HEK293T (cell line): ENCODE results near the gene MAPK8IP3.

Source experiments
- CTCF ChIA-PET: fragments of 350-600 bp; formaldehyde crosslinking; extraction: SDS; loops from one replicate; lab custom pipeline; 2021; ENCODE audit warnings: antibody characterized with exemption, inconsistent platforms; lab: Yijun Ruan, JAX
- POLR2A ChIA-PET: fragments of 350-600 bp; formaldehyde crosslinking; extraction: SDS; loops from one replicate; lab custom pipeline; 2020; ENCODE audit warnings: antibody characterized with exemption, inconsistent platforms; lab: Yijun Ruan, JAX
- DNase-seq: peaks from one replicate; pipeline ENCODE4 v3.0.0; 2012; ENCODE audit warnings: mixed read lengths; ENCODE audit errors: extremely low spot score
- ARNT ChIP-seq: fragments of 450-650 bp; IDR thresholded peaks from 2 replicates; pipeline ENCODE4 v1.6.1; 2017; ENCODE audit warnings: mild to moderate bottlenecking
- BHLHE40 ChIP-seq: fragments of 450-650 bp; IDR thresholded peaks from 2 replicates; pipeline ENCODE4 v1.6.1; 2016; ENCODE audit warnings: mild to moderate bottlenecking, moderate library complexity, borderline replicate concordance
- CTBP1 ChIP-seq: fragments of 450-650 bp; IDR thresholded peaks from 2 replicates; pipeline ENCODE4 v1.6.1; 2016; ENCODE audit warnings: borderline replicate concordance
- ELF4 ChIP-seq: fragments of 450-650 bp; IDR thresholded peaks from 2 replicates; pipeline ENCODE4 v1.6.1; 2017; ENCODE audit warnings: antibody characterized with exemption
- FOXA1 ChIP-seq: fragments of 450-650 bp; IDR thresholded peaks from 2 replicates; pipeline ENCODE4 v1.6.1; 2016; ENCODE audit warnings: mild to moderate bottlenecking
- FOXK2 ChIP-seq: fragments of 450-650 bp; IDR thresholded peaks from 2 replicates; pipeline ENCODE4 v1.6.1; 2016; ENCODE audit warnings: mild to moderate bottlenecking
- FOXM1 ChIP-seq: fragments of 450-650 bp; IDR thresholded peaks from 2 replicates; pipeline ENCODE4 v1.6.1; 2017; ENCODE audit warnings: mild to moderate bottlenecking, borderline replicate concordance
- HDGF ChIP-seq: fragments of 450-650 bp; IDR thresholded peaks from 2 replicates; pipeline ENCODE4 v1.6.1; 2017; ENCODE audit warnings: antibody characterized with exemption, borderline replicate concordance
- L3MBTL2 ChIP-seq: fragments of 450-650 bp; conservative IDR thresholded peaks from 2 replicates; pipeline ENCODE4 v1.6.1; 2016; ENCODE audit warnings: mild to moderate bottlenecking
- LEF1 ChIP-seq: fragments of 450-650 bp; IDR thresholded peaks from 2 replicates; pipeline ENCODE4 v1.6.1; 2017; ENCODE audit warnings: mild to moderate bottlenecking, borderline replicate concordance
- NFRKB ChIP-seq: fragments of 450-650 bp; IDR thresholded peaks from 2 replicates; pipeline ENCODE4 v1.6.1; 2016; ENCODE audit warnings: mild to moderate bottlenecking, moderate library complexity
- SP1 ChIP-seq: fragments of 450-650 bp; IDR thresholded peaks from 2 replicates; pipeline ENCODE4 v1.6.1; 2017
- SUZ12 ChIP-seq: fragments of 450-650 bp; IDR thresholded peaks from 2 replicates; pipeline ENCODE4 v1.6.1; 2016; ENCODE audit warnings: mild to moderate bottlenecking
- TARDBP ChIP-seq: fragments of 450-650 bp; IDR thresholded peaks from 2 replicates; pipeline ENCODE4 v1.6.1; 2016
- ZNF384 ChIP-seq: fragments of 450-650 bp; IDR thresholded peaks from 2 replicates; pipeline ENCODE4 v1.6.1; 2016
- TF ChIP-seq, protein P1 (sequence below): fragments of 450-650 bp; IDR thresholded peaks from 2 replicates; pipeline ENCODE4 v1.6.1; 2016

The MAPK8IP3 gene

GRCh38 chr16:1768061-1768766 is 62.2 kb downstream of the MAPK8IP3 start:
- POLR2A ChIA-PET = interaction anchor here (1.6 kb wide), 1 partner anchor 14 kb away, joined by 4 read pairs; the partner anchor contains the start of genes NUBP2 and SPSB3
- no peak for DNase-seq
- CTCF ChIA-PET = no interaction called here
- TF ChIP-seq L3MBTL2 = no peak
- TF ChIP-seq SP1 = no peak
- TF ChIP-seq ARNT = no peak
- TF ChIP-seq ELF4 = no peak
- no peak for TF ChIP-seq FOXM1
- no peak for TF ChIP-seq CTBP1
- no peak for TF ChIP-seq LEF1
- TF ChIP-seq ZNF384 = no peak
- TF ChIP-seq FOXA1 = no peak
- TF ChIP-seq TARDBP = no peak
- TF ChIP-seq HDGF = no peak
- TF ChIP-seq, protein P1, sequence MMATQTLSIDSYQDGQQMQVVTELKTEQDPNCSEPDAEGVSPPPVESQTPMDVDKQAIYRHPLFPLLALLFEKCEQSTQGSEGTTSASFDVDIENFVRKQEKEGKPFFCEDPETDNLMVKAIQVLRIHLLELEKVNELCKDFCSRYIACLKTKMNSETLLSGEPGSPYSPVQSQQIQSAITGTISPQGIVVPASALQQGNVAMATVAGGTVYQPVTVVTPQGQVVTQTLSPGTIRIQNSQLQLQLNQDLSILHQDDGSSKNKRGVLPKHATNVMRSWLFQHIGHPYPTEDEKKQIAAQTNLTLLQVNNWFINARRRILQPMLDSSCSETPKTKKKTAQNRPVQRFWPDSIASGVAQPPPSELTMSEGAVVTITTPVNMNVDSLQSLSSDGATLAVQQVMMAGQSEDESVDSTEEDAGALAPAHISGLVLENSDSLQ = no peak

DNA sequence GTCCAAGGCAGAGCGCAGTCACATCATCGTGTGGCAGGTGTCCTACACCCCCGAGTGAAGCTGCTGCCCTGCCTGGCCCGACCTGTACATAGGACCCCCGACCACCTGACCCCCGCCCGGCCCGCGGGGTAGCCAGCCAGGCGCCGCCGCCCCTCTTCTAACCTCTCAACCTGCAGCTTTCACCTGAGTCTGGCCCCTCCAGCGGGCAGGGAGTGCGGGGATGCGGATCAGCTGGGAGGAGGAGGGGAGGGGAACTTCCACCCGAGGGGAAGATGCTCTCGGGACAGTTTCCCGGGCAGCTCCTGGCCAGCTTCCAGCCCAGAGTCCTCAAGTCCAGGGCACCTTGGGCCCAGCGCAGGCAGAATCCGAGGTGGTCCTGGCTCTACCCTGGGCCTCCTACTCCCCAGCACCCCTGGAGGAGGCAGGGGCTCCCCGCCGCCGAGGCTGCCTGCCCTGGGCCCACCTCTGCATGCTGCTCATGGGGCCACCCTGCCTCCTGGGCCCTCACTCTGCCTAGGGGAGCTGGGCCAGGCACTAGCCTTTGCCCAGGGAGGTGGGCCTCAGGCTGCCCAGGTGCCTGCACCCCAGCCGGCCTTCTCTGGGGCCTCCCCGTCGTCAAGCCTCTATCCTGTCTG is 62.9 kb downstream of the MAPK8IP3 start:
- POLR2A ChIA-PET = interaction anchor here (1.6 kb wide), 1 partner anchor 14 kb away, joined by 4 read pairs; the partner anchor contains the start of genes NUBP2 and SPSB3
- TF ChIP-seq FOXK2 = no peak
- no peak for TF ChIP-seq ZNF384
- TF ChIP-seq FOXM1 = no peak
- TF ChIP-seq, protein P1 = no peak
- TF ChIP-seq ARNT = no peak
- TF ChIP-seq LEF1 = no peak
- TF ChIP-seq HDGF = no peak
- no peak for TF ChIP-seq FOXA1
- TF ChIP-seq L3MBTL2 = no peak
- no peak for TF ChIP-seq NFRKB
- no peak for TF ChIP-seq CTBP1
- TF ChIP-seq TARDBP = no peak
- no peak for TF ChIP-seq SP1
- no peak for TF ChIP-seq ELF4
- no peak for TF ChIP-seq SUZ12
- TF ChIP-seq BHLHE40 = no peak
- CTCF ChIA-PET = no interaction called here
- DNase-seq = no peak

DNA sequence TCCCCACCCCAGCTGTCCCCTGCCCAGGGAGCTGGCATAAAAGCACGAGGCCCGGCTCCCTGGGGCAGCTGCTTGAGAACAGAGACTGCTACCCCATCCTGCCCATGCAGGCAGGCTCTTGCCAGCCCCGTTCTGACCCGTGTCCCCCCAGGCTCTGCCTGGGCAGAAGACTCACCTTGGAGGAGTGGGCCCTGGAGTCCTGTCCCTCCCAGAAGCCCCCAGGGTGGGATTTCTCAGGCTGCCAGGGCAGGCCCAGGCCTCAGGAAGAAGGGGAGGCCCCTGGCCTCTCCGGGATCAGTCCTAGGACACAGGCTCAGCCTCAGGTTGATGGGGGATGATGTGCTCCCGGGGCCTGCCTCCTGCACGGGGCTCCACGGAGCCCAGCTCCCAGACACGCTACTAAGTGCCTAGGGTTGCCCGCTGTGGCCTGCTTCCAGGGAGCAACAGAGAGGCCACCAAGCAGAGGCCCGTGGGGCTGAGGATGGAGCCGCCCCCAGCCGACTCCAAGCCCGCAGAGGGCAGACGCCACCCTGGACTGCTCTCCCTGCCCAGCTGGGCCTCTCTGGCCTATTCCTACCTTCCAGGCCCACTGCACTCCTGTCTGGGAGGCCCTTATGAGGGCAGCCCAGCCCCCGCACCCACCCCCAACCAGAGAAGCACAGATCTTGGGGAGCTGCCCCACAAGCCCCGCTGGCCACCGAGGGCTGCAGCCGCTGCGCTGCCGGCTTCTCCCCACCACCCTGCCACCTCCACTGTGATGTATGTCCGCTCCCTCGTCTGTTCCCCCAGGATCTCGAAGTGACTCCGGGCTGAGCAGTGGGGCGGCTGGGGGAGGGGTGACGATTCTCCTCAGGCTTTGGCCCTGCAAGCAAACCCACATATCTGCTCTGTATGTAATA is 63.7 kb downstream of the MAPK8IP3 start:
- TF ChIP-seq TARDBP = no peak
- no peak for TF ChIP-seq HDGF
- TF ChIP-seq ARNT = no peak
- no peak for TF ChIP-seq NFRKB
- no peak for TF ChIP-seq ELF4
- no peak for TF ChIP-seq L3MBTL2
- TF ChIP-seq FOXK2 = no peak
- no peak for TF ChIP-seq SUZ12
- TF ChIP-seq, protein P1 = no peak
- no peak for TF ChIP-seq FOXA1
- no peak for TF ChIP-seq LEF1
- no peak for TF ChIP-seq SP1
- TF ChIP-seq CTBP1 = no peak
- no peak for TF ChIP-seq BHLHE40
- TF ChIP-seq ZNF384 = no peak
- TF ChIP-seq FOXM1 = no peak
- ChIA-PET CTCF (no interaction called here), POLR2A (interaction anchor here (5.6 kb wide), 1 partner anchor 12 kb away, joined by 71 read pairs; the partner anchor contains the start of genes NUBP2 and SPSB3)
- no peak for DNase-seq

DNA sequence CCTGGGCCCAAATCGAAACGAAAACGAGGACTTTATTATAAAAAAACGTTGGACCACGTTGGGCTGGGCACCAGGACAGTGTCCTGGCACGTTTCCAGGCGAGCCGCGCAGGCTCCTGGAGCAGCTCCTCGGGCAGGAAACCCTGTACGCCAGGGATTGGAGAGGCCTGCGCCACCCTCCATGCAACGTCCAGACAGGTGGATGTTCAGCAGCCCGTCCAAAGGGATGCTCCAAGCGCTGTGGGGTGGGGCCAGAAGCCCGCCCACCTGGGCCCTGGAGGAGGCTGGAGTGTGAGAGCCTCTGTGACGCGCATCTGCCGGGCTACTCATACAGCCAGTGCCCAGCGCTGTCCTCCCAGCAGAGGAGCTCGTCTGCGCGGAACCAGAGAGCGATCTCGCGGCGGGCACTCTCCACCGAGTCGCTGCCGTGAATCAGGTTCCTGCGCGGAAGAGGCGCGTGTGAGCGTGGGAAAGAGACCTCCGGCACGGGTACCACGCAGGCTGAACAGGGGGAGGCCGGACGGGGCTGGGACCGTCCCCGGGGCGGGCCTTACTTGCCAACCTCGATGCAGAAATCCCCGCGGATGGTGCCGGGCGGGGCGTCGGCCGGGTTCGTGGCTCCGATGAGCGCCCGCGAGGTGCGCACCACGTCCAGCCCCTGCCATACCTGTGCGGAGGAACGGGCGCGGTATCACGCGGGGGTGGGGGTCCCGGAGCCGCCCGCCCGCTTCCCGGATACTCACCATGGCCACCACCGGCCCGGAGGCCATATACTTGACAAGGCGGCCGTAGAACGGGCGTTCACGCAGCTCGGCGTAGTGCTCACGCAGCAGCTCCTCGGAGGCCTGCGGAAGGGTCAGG is 64.6 kb downstream of the MAPK8IP3 start:
- POLR2A ChIA-PET = interaction anchor here (1.4 to 5.6 kb wide), 3 partner anchors 11 to 194 kb away, joined by 4 to 71 read pairs (median 20); partner anchors contain the start of genes MAPK8IP3, NUBP2, RPS2 and SPSB3
- peak; percentile 36 for DNase-seq
- no peak for TF ChIP-seq NFRKB
- 0 out of 2 replicates have a peak, but pooled peaks have one; percentile 32 for TF ChIP-seq CTBP1
- CTCF ChIA-PET = no interaction called here
